ENCODE results near the gene TIGD6. TPM values are rescaled to one million over a fixed set of nuclear protein-coding genes. Genes with fewer than 3 reads are reported as not detected.

TIGD6 gene
- total RNA-seq, 1 donor from 2014 or later = 4.1 TPM

DNA sequence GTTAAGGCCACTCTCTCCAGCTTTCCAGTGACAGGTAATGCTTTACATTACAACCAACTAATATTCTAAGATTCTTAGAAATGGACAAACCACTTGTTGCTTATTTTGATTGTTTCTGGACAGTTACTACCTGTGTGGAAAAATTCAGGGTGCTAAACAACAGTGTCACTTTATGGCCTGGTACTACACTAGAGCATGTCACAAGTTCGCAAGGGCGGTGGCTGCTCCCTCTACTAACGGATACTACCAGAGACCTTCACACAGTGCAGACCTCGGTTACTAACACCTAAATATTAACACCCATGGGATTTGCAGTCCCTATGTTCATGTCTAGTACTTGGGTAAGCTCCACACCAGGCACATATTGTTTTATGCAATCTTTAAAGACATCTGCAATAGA is 13.5 kb upstream of the TIGD6 start:
- Histone ChIP-seq H3K27ac (no peak overlapping the region), H3K9ac (no peak overlapping the region), H3K4me3 (no peak overlapping the region), H3K36me3 (peaks cover 31% of the 10 kb centered on the region), H3K79me2 (ENCODE audit: low read depth) (no peaks in the 10 kb centered on the region), H3K4me2 (no peak overlapping the region), H3K4me1 (no peaks in the 10 kb centered on the region), H3K9me3 (ENCODE audit: low read depth) (no peaks in the 10 kb centered on the region), H2AFZ (replicated peaks) (no peak overlapping the region), H4K20me1 (ENCODE audit: low read depth) (no peaks in the 10 kb centered on the region), H3K27me3 (no peaks in the 10 kb centered on the region), H3F3A (ENCODE audit: low read depth) (no peaks in the 10 kb centered on the region)
- no peaks in the 10 kb centered on the region for H3K4me1 Mint-ChIP-seq
- TF ChIP-seq EZH2phosphoT487 (IDR thresholded peaks at IDR 0.05) = no peak
- TF ChIP-seq CTCF (IDR thresholded peaks at IDR 0.05) = no peak
- no peak for TF ChIP-seq EZH2 (IDR thresholded peaks at IDR 0.05)
- H3K27ac Mint-ChIP-seq = no peak overlapping the region
- no peaks in the 10 kb centered on the region for H3K27me3 Mint-ChIP-seq (ENCODE audit: insufficient read depth, low read depth)
- no peak for DNase-seq (ENCODE audit: low spot score)
- H3K9me3 Mint-ChIP-seq = peaks cover 10% of the 10 kb centered on the region
- H3K36me3 Mint-ChIP-seq = peaks cover 49% of the 10 kb centered on the region
- H3K4me3 Mint-ChIP-seq = no peak overlapping the region

DNA sequence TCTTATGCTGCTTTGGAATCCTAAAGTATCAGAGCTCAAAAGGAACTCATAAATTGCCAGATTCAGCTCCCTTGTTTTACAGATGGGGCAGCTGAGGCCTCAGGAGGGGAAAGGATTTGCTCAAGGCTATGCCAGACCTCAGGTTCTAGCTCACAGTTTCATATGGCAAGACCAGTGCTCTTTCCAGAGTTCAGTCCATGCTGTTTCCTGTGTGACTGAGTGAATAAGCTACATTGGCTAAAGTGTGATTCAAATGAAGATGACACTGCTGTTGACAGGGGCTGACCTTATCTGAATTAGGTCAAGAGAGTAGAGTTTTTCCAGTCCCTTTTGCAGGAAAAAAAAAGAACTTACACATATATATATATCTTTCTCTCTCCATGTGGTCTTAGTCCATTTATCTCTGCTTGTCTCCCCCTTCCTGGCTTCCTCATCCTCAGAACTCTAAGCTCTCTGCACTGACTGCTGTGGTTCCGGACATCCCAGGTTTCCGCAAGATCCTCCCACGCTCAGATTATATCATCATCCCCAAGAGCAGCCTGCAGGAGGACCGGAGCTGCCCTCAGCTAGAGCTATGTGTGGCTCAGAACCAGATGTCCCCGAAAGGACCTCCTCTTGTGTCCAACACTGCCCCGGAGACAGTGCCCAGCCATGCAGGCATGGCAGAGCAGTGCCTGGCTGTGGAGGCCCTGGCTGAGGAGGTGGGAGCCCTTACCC is 9.4 kb upstream of the TIGD6 start:
- Histone ChIP-seq H3K9me3 (ENCODE audit: low read depth) (no peaks in the 10 kb centered on the region), H3K36me3 (peaks cover 28% of the 10 kb centered on the region), H3K9ac (no peak overlapping the region), H3K79me2 (ENCODE audit: low read depth) (peaks cover 10% of the 10 kb centered on the region), H3K4me1 (no peaks in the 10 kb centered on the region), H3K27me3 (no peaks in the 10 kb centered on the region), H3F3A (ENCODE audit: low read depth) (no peaks in the 10 kb centered on the region), H3K4me3 (no peak overlapping the region), H4K20me1 (ENCODE audit: low read depth) (no peaks in the 10 kb centered on the region), H2AFZ (replicated peaks) (no peak overlapping the region), H3K27ac (no peak overlapping the region), H3K4me2 (no peak overlapping the region)
- TF ChIP-seq EZH2phosphoT487 (IDR thresholded peaks at IDR 0.05) (no peak), EZH2 (IDR thresholded peaks at IDR 0.05) (no peak), CTCF (IDR thresholded peaks at IDR 0.05) (no peak)
- Mint-ChIP-seq H3K4me3 (no peak overlapping the region), H3K9me3 (no peaks in the 10 kb centered on the region), H3K4me1 (no peaks in the 10 kb centered on the region), H3K27ac (no peak overlapping the region), H3K27me3 (ENCODE audit: insufficient read depth, low read depth) (no peaks in the 10 kb centered on the region), H3K36me3 (peaks cover 30% of the 10 kb centered on the region)
- DNase-seq (ENCODE audit: low spot score) = no peak

DNA sequence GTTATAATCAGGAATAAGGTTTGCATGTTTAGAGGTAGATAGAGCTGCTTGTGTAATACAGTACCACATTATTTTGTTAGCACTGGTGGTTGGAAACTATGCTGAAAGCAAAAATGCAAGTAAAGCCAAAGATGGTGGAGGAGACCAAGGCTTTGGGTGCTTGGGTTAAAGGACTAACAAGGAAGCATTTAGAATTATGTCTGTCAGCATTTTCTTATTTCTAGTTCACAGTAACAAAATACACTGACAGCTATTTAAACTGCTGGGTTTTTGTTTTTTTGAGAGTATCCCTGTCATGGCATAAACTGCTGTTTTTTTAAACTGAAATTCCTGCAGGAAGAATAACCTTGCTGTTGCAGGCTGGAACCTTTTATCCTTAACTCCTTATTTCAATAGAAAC is 6.6 kb upstream of the TIGD6 start:
- Histone ChIP-seq H3F3A (ENCODE audit: low read depth) (no peaks in the 10 kb centered on the region), H3K27ac (no peak overlapping the region), H3K27me3 (no peaks in the 10 kb centered on the region), H3K4me1 (peaks cover 5% of the 10 kb centered on the region), H2AFZ (replicated peaks) (no peak overlapping the region), H3K9ac (no peak overlapping the region), H3K79me2 (ENCODE audit: low read depth) (peaks cover 38% of the 10 kb centered on the region), H3K4me2 (no peak overlapping the region), H4K20me1 (ENCODE audit: low read depth) (peaks cover 12% of the 10 kb centered on the region), H3K36me3 (peaks cover 9% of the 10 kb centered on the region), H3K4me3 (no peak overlapping the region), H3K9me3 (ENCODE audit: low read depth) (no peaks in the 10 kb centered on the region)
- peaks cover 12% of the 10 kb centered on the region for H3K36me3 Mint-ChIP-seq
- no peaks in the 10 kb centered on the region for H3K27me3 Mint-ChIP-seq (ENCODE audit: insufficient read depth, low read depth)
- no peaks in the 10 kb centered on the region for H3K9me3 Mint-ChIP-seq
- no peak for DNase-seq (ENCODE audit: low spot score)
- no peak overlapping the region for H3K4me3 Mint-ChIP-seq
- TF ChIP-seq CTCF (IDR thresholded peaks at IDR 0.05) (no peak), EZH2phosphoT487 (IDR thresholded peaks at IDR 0.05) (no peak), EZH2 (IDR thresholded peaks at IDR 0.05) (no peak)
- no peak overlapping the region for H3K27ac Mint-ChIP-seq
- H3K4me1 Mint-ChIP-seq = peaks cover 6% of the 10 kb centered on the region

Measured in neural progenitor cell (in vitro differentiated cells).